Hepatocyte (in vitro differentiated cells): ENCODE measurements around the gene ATXN10.

Experiments
- CTCF ChIP-seq: fragments of 200-600 bp; sonication (generic); IDR thresholded peaks from 2 replicates; pipeline ENCODE4 v1.5.1; 2016; ENCODE audit warnings: antibody characterized with exemption, mild to moderate bottlenecking; ENCODE audit not compliant: poor library complexity
- EZH2 ChIP-seq: fragments of 200-600 bp; sonication (generic); IDR thresholded peaks from 2 replicates; pipeline ENCODE4 v1.6.1; 2016; ENCODE audit warnings: antibody characterized with exemption, mild to moderate bottlenecking, borderline replicate concordance

GRCh38 chr22:45693835-45694234 lies 22.2 kb downstream of the ATXN10 start:
- TF ChIP-seq CTCF (no peak), EZH2 (no peak)
